IMR-90 (cell line): ENCODE data around the gene DDHD1. TPM values are rescaled to one million over a fixed set of nuclear protein-coding genes. Genes with fewer than 3 reads are reported as not detected.

ENCODE experiments used
- ATAC-seq: fragments of 200-7000 bp; cut with Tn5 transposase; 2 replicates; pipeline ENCODE4 v1.9.1; 2020; ENCODE audit warnings: low read depth, mild to moderate bottlenecking, moderate library complexity
- BruUV-seq: library from RNA; stranded (reverse); fragments of 400-500 nt; replicated peaks from 2 replicates; lab custom pipeline; 2021; lab: Mats Ljungman, UMichigan
- CTCF ChIA-PET: fragments of 300-600 bp; formaldehyde crosslinking; extraction: SDS; loops from one replicate; lab custom pipeline; 2021; ENCODE audit warnings: antibody characterized with exemption; lab: Yijun Ruan, JAX
- POLR2A ChIA-PET: fragments of 300-600 bp; sonication (Branson Sonifier 250); formaldehyde crosslinking; loops from one replicate; lab custom pipeline; 2022; ENCODE audit warnings: antibody characterized with exemption; ENCODE audit not compliant: unreplicated experiment; lab: Charles Lee
- DNase-seq: peaks from one replicate; pipeline ENCODE4 v3.0.0; 2013
- H2AFZ ChIP-seq: replicated peaks from 2 replicates; pipeline ENCODE3; 2013; ENCODE audit warnings: low read length, mild to moderate bottlenecking; ENCODE audit not compliant: poor library complexity
- H2AK5ac ChIP-seq: 2 replicates; pipeline ENCODE4 v1.6.1; 2013; ENCODE audit warnings: low read depth, low read length, inconsistent platforms
- H2AK9ac ChIP-seq: replicated peaks from 2 replicates; pipeline ENCODE3; 2013; ENCODE audit warnings: mild to moderate bottlenecking, low read depth, low read length, moderate library complexity; ENCODE audit not compliant: poor library complexity
- H2BK120ac ChIP-seq: 2 replicates; pipeline ENCODE4 v1.6.1; 2013; ENCODE audit warnings: low read depth, low read length, inconsistent platforms
- H2BK15ac ChIP-seq: 3 replicates; pipeline ENCODE4 v1.6.1; 2013; ENCODE audit warnings: low read depth, low read length, inconsistent platforms
- H2BK20ac ChIP-seq: 2 replicates; pipeline ENCODE4 v1.6.1; 2013; ENCODE audit warnings: low read depth, mild to moderate bottlenecking, inconsistent platforms, low read length, moderate library complexity
- H2BK5ac ChIP-seq: 2 replicates; pipeline ENCODE4 v1.6.1; 2013; ENCODE audit warnings: mild to moderate bottlenecking, low read depth, low read length, inconsistent platforms; ENCODE audit not compliant: poor library complexity, severe bottlenecking
- H3K14ac ChIP-seq: replicated peaks from 2 replicates; pipeline ENCODE4 v1.6.1; 2013; ENCODE audit warnings: low read depth, low read length, inconsistent platforms
- H3K18ac ChIP-seq: 2 replicates; pipeline ENCODE4 v1.6.1; 2013; ENCODE audit warnings: low read depth, low read length, control low read depth
- H3K23ac ChIP-seq: 2 replicates; pipeline ENCODE4 v1.6.1; 2013; ENCODE audit warnings: low read depth, low read length, inconsistent platforms
- H3K27ac ChIP-seq: 2 replicates; pipeline ENCODE4 v1.5.1; 2013; ENCODE audit warnings: mild to moderate bottlenecking, control low read depth, low read length; ENCODE audit not compliant: insufficient read depth
- H3K27me3 ChIP-seq: 2 replicates; pipeline ENCODE4 v1.6.1; 2013; ENCODE audit warnings: low read length; ENCODE audit not compliant: control insufficient read depth, insufficient read depth
- H3K36me3 ChIP-seq: 2 replicates; pipeline ENCODE4 v1.6.1; 2013; ENCODE audit warnings: low read length, mixed read lengths; ENCODE audit not compliant: control insufficient read depth, insufficient read depth
- H3K4ac ChIP-seq: 2 replicates; pipeline ENCODE4 v1.6.1; 2013; ENCODE audit warnings: low read depth, low read length, inconsistent platforms
- H3K4me1 ChIP-seq: 2 replicates; pipeline ENCODE4 v1.6.1; 2013; ENCODE audit warnings: low read length, mixed read lengths; ENCODE audit not compliant: control insufficient read depth, insufficient read depth
- H3K4me2 ChIP-seq: 2 replicates; pipeline ENCODE4 v1.6.1; 2013; ENCODE audit warnings: low read depth, mild to moderate bottlenecking, control low read depth, low read length, moderate library complexity
- H3K4me3 ChIP-seq: 2 replicates; pipeline ENCODE4 v1.5.1; 2013; ENCODE audit warnings: low read depth, mild to moderate bottlenecking, control low read depth, low read length, moderate library complexity; ENCODE audit not compliant: insufficient read depth
- H3K56ac ChIP-seq: 2 replicates; pipeline ENCODE4 v1.6.1; 2013; ENCODE audit warnings: low read length, inconsistent platforms; ENCODE audit not compliant: insufficient read depth; ENCODE audit errors: extremely low read depth
- H3K79me1 ChIP-seq, 2 experiments: 2 replicates each; pipeline ENCODE4 v1.6.1; 2013; ENCODE audit warnings: low read length in 2 of 2, inconsistent platforms in 1 of 2, low read depth in 1 of 2
- H3K9ac ChIP-seq: 2 replicates; pipeline ENCODE4 v1.6.1; 2013; ENCODE audit warnings: low read depth, low read length, control low read depth
- H3K9me1 ChIP-seq: 2 replicates; pipeline ENCODE4 v1.6.1; 2013; ENCODE audit warnings: low read length, inconsistent platforms; ENCODE audit not compliant: insufficient read depth
- H3K9me3 ChIP-seq: 2 replicates; pipeline ENCODE4 v1.6.1; 2013; ENCODE audit warnings: low read length; ENCODE audit not compliant: control insufficient read depth, insufficient read depth
- H4K20me1 ChIP-seq: 2 replicates; pipeline ENCODE4 v1.6.1; 2013; ENCODE audit warnings: low read length, inconsistent platforms; ENCODE audit not compliant: insufficient read depth
- H4K5ac ChIP-seq: 2 replicates; pipeline ENCODE4 v1.6.1; 2013; ENCODE audit warnings: mild to moderate bottlenecking, low read depth, low read length, control low read depth
- H4K8ac ChIP-seq, 2 experiments: 2 replicates each; pipeline ENCODE4 v1.6.1; 2013; ENCODE audit warnings: low read depth in 2 of 2, low read length in 2 of 2, control low read depth in 1 of 2, inconsistent platforms in 1 of 2
- H4K91ac ChIP-seq: 2 replicates; pipeline ENCODE4 v1.6.1; 2013; ENCODE audit warnings: low read depth, low read length, inconsistent platforms; ENCODE audit not compliant: insufficient read depth
- BHLHE40 ChIP-seq: fragments of 150-350 bp; IDR thresholded peaks from 2 replicates; pipeline ENCODE4 v1.6.1; 2016; ENCODE audit warnings: mild to moderate bottlenecking, low read depth, low read length
- CEBPB ChIP-seq: IDR thresholded peaks from 2 replicates; pipeline ENCODE4 v1.6.1; 2012; ENCODE audit warnings: low read depth, low read length, improper control_type of control experiment
- CHD1 ChIP-seq: IDR thresholded peaks from 2 replicates; pipeline ENCODE4 v1.6.1; 2012; ENCODE audit warnings: low read depth, low read length, improper control_type of control experiment
- MAZ ChIP-seq: IDR thresholded peaks from 2 replicates; pipeline ENCODE4 v1.6.1; 2012; ENCODE audit warnings: low read depth, mild to moderate bottlenecking, low read length, improper control_type of control experiment, moderate library complexity, borderline replicate concordance
- POLR2A ChIP-seq: IDR thresholded peaks from 2 replicates; pipeline ENCODE4 v1.6.1; 2012; ENCODE audit warnings: mild to moderate bottlenecking, low read depth, low read length
- SMC3 ChIP-seq: fragments of 150-350 bp; IDR thresholded peaks from 2 replicates; pipeline ENCODE4 v1.6.1; 2016; ENCODE audit warnings: low read depth, mild to moderate bottlenecking, antibody characterized with exemption, low read length, moderate library complexity
- WGBS, 2 experiments: methylation state at CpG; one replicate each; pipeline versions ENCODE4 v1.1.5 to v1.1.7; 2013; ENCODE audit warnings: missing lambda C conversion rate in 2 of 2; ENCODE audit not compliant: insufficient read length in 1 of 2; ENCODE audit errors: extremely low coverage in 2 of 2; 5-methylcytosine and 5-hydroxymethylcytosine counted together
- dilution Hi-C: fragments of 300-500 bp; cut with HindIII; formaldehyde crosslinking; loops from one replicate; pipeline ENCODE4 v1.14.3; 2018; ENCODE audit warnings: low sequenced_read_pairs; ENCODE audit not compliant: unreplicated experiment
- in situ Hi-C: fragments of 300-500 bp; cut with MboI; formaldehyde crosslinking; loops from 3 replicates; pipeline ENCODE4 v1.14.3; 2019; ENCODE audit warnings: low sequenced_read_pairs, inconsistent platforms, mixed read lengths
- intact Hi-C: fragments of 100-400 bp; cut with micrococcal nuclease; formaldehyde crosslinking; loops from 2 replicates; pipeline ENCODE4 v1.10.0; 2022
- polyA plus RNA-seq, 3 experiments: library from polyadenylated mRNA; depleted of rRNA; stranded (reverse); fragments of >200 nt; gene quantifications; 2 replicates each; pipeline ENCODE4 v1.2.3, GENCODE V29; 2012; ENCODE audit warnings: low replicate concordance in 1 of 3
- total RNA-seq: library from RNA; depleted of rRNA; stranded (reverse); fragments of >200 nt; gene quantifications from 2 replicates; pipeline ENCODE4 v1.2.3, GENCODE V29; 2012
- TF ChIP-seq, protein P1 (sequence below): fragments of 150-350 bp; IDR thresholded peaks from 2 replicates; pipeline ENCODE4 v1.6.1; 2016; ENCODE audit warnings: low read depth, mild to moderate bottlenecking, low read length, moderate library complexity, borderline replicate concordance

Gene DDHD1
- total and polyA plus RNA-seq, 2 of the 4 experiments (the other 2 are of a cell fraction), result 4.5 to 9.0 TPM

GRCh38 chr14:53016491-53016890 lies 136.6 kb downstream of the DDHD1 start:
- Histone ChIP-seq H4K5ac (peak overlapping the region; percentile 86), H3K36me3 (no peaks in the 10 kb centered on the region), H3K9ac (no peak overlapping the region), H3K4me3 (no peak overlapping the region), H2AFZ (no peak overlapping the region), H2BK5ac (no peak overlapping the region), H3K27me3 (no peaks in the 10 kb centered on the region), H3K14ac (0 out of 2 replicates have a peak overlapping the region, but pooled peaks have one; percentile 68), H3K4me1 (peaks cover 18% of the 10 kb centered on the region), H3K56ac (no peak overlapping the region), H2BK20ac (0 out of 2 replicates have a peak overlapping the region, but pooled peaks have one; percentile 20), H4K8ac (no peak overlapping the region), H3K9me3 (no peaks in the 10 kb centered on the region), H3K27ac (no peak overlapping the region), H2BK15ac (no peak overlapping the region; the same call in 2 of the 3 replicates), H2BK120ac (peak overlapping the region; percentile 26; the same call in 1 of the 2 replicates), H4K91ac (0 out of 2 replicates have a peak overlapping the region, but pooled peaks have one; percentile 20), H3K79me1 (no peaks in the 10 kb centered on the region), H4K20me1 (no peaks in the 10 kb centered on the region), H2AK5ac (peak overlapping the region; percentile 43; the same call in 1 of the 2 replicates), H3K9me1 (peaks cover 7% of the 10 kb centered on the region), H3K4ac (peak overlapping the region; percentile 42; the same call in 1 of the 2 replicates), H3K18ac (peak overlapping the region; percentile 87), H2AK9ac (no peak overlapping the region), H3K23ac (no peak overlapping the region), H3K4me2 (no peak overlapping the region)
- ChIA-PET POLR2A (no interaction called here), CTCF (no interaction called here)
- no CpG with 5 or more reads among the region's 2 CpGs for WGBS, 2 experiments
- BruUV-seq, result no TSS peak
- TF ChIP-seq MAZ, result no peak
- TF ChIP-seq CHD1, result no peak
- no peak for TF ChIP-seq BHLHE40
- TF ChIP-seq SMC3, result no peak
- no peak for TF ChIP-seq POLR2A
- TF ChIP-seq, protein P1, sequence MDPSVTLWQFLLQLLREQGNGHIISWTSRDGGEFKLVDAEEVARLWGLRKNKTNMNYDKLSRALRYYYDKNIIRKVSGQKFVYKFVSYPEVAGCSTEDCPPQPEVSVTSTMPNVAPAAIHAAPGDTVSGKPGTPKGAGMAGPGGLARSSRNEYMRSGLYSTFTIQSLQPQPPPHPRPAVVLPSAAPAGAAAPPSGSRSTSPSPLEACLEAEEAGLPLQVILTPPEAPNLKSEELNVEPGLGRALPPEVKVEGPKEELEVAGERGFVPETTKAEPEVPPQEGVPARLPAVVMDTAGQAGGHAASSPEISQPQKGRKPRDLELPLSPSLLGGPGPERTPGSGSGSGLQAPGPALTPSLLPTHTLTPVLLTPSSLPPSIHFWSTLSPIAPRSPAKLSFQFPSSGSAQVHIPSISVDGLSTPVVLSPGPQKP, result no peak
- TF ChIP-seq CEBPB, result no peak
- peak; percentile 19; the same call in 1 of the 2 replicates for ATAC-seq
- dilution Hi-C loops (no loop called here), intact Hi-C loops (no loop called here), in situ Hi-C loops (no loop called here)
- peak; percentile 68 for DNase-seq
